Heart left ventricle (tissue), 16 donors: ENCODE results near the gene RBM18. TPM values are rescaled to one million over a fixed set of nuclear protein-coding genes. Genes with fewer than 3 reads are reported as not detected.

Source experiments
- ATAC-seq, 4 donors: fragments of 200-7000 bp; cut with Tn5 transposase; one replicate each; pipeline ENCODE4 v1.9.1; 2020 to 2022; ENCODE audit warnings: moderate library complexity in 4 of 4, mild to moderate bottlenecking in 3 of 4, moderate number of reproducible peaks in 1 of 4
- DNase-seq, 5 donors: peaks; one replicate each; pipeline ENCODE4 v3.0.0-alpha.2; 2020
- H3K27ac ChIP-seq, 12 donors: fragments of 200-600 bp; sonication (generic) in 4 of 12; one replicate each; pipeline versions ENCODE4 v1.5.0 to v1.8.0; 2016 to 2022; ENCODE audit warnings: mild to moderate bottlenecking in 2 of 12
- H3K27me3 ChIP-seq, 9 donors: fragments of 200-600 bp; sonication (generic) in 2 of 9; one replicate each; pipeline versions ENCODE4 v1.5.1 to v1.8.0; 2016 to 2022; ENCODE audit warnings: mild to moderate bottlenecking in 3 of 9
- H3K36me3 ChIP-seq, 9 donors: fragments of 200-600 bp; sonication (generic) in 2 of 9; one replicate each; pipeline versions ENCODE4 v1.5.0 to v1.8.0; 2018 to 2022; ENCODE audit warnings: mild to moderate bottlenecking in 2 of 9
- H3K4me1 ChIP-seq, 12 donors: fragments of 200-600 bp; sonication (generic) in 4 of 12; one replicate each; pipeline versions ENCODE4 v1.5.0 to v1.8.0; 2016 to 2022; ENCODE audit warnings: mild to moderate bottlenecking in 3 of 12
- H3K4me3 ChIP-seq, 12 donors: fragments of 200-600 bp; sonication (generic) in 4 of 12; one replicate each; pipeline versions ENCODE4 v1.5.0 to v1.8.0; 2017 to 2022; ENCODE audit warnings: mild to moderate bottlenecking in 9 of 12, moderate library complexity in 4 of 12
- H3K9me3 ChIP-seq, 12 donors: fragments of 200-600 bp; sonication (generic) in 4 of 12; one replicate each; pipeline versions ENCODE4 v1.5.0 to v1.8.0; 2016 to 2022; ENCODE audit warnings: mild to moderate bottlenecking in 1 of 12
- POLR2A ChIP-seq, 2 donors: fragments of 450-650 bp; IDR thresholded peaks; one replicate each; pipeline ENCODE4 v1.6.1; 2017; ENCODE audit warnings: antibody characterized with exemption in 2 of 2, mild to moderate bottlenecking in 2 of 2, moderate library complexity in 2 of 2
- WGBS, 4 donors: extraction: QIAGEN DNeasy Blood & Tissue Kit in 2 of 4; methylation state at CpG; one replicate each; pipeline versions ENCODE4 v1.1.5 to v1.1.7; 2013 to 2018; 5-methylcytosine and 5-hydroxymethylcytosine counted together
- intact Hi-C, 10 donors: fragments of 100-400 bp; cut with DNase I; formaldehyde crosslinking; loops; one replicate each; pipeline versions ENCODE4 v1.11.1 to v1.14.2; 2022
- polyA plus RNA-seq, 2 donors: library from polyadenylated mRNA; stranded (reverse); fragments of 200-250 nt; gene quantifications; one replicate each; pipeline ENCODE4 v1.2.3, GENCODE V29; 2013
- total RNA-seq, 9 donors: library from RNA; depleted of rRNA in 2 of 9; stranded (reverse); fragments of >200 nt in 2 of 9; fragmentation: NEBNext Ultra II Directional in 3 of 9; extraction: Animal tissue kit (Norgen Biotek cat#: 25700) in 3 of 9; gene quantifications; one replicate each; pipeline versions ENCODE4 v1.1.0 to v1.2.4, GENCODE V29; 2016 to 2023
- TF ChIP-seq, protein P1 (sequence below), 12 donors: fragments of 200-600 bp; sonication (generic) in 4 of 12; IDR thresholded peaks; one replicate each; pipeline versions ENCODE4 v1.5.0 to v1.8.0; 2018 to 2022; ENCODE audit warnings: antibody characterized with exemption in 12 of 12, mild to moderate bottlenecking in 5 of 12
- donor health status: ischemic (EF 13 %, LVEDD 7.1; RV severe dilation, severe dysfunction).
- donor health status: healthy with polysubstance abuse.
- donor health status: DM: no; HTN: yes; CAD: no.
- donor health status: DM: no; HTN: no; CAD: no.
- donor health status: ischemic (EF 25% LVEDD 6.9; RV normal size, moderate dysfunction).
- donor health status: ischemic (EF 25% LVEDD 5.7; RV mildly dilated, moderate dysfunction).
- donor health status: healthy.
- donor health status: DM: yes; HTN: yes; CAD: no.
- donor health status: ischemic (EF 35%, LVEDD 5.7; RV mildly dilated, moderate dysfunction).
- donor health status: nonischemic (EF 11% LVEDD 7.7; RV severe dilation, severe dysfunction).
- donor health status: DM: yes; HTN: yes; CAD: no.
- donor health status: PGD.
- donor health status: ischemic (EF 29% LVEDD 5.4; RV normal size, mild dysfunction).
- donor health status: nonischemic (EF 23%, LVEDD 6.1; RV moderate dilation, normal function).

RBM18 gene
- total and polyA plus RNA-seq, 11 donors: 7.9 to 49.0 (median 36.1) TPM

DNA sequence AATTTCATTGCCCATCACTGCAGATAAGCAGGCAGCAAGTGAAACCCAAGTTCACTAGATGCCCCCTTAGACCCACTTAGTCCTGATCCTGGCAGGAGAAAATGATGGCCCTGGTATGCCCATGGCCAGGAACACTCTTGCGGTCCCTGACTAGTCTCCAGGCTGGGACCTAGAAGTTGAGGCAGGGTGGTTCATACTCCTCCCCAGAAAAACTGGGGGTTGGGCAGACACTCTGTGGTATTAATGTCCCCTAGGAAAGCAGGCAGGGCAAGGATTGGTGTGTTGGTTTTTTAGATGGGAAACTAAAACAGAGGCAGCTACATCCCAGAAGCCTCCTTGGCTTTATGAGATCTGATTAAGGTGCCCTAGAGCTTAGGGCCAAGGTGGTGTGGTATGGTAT lies 49.0 kb downstream of the RBM18 start:
- 58 to 100% (median 93%) methylated on average over 1 of the region's 1 CpG for WGBS, 4 donors
- ATAC-seq: no peak
- TF ChIP-seq POLR2A (IDR thresholded peaks at IDR 0.05): no peak
- TF ChIP-seq, protein P1, sequence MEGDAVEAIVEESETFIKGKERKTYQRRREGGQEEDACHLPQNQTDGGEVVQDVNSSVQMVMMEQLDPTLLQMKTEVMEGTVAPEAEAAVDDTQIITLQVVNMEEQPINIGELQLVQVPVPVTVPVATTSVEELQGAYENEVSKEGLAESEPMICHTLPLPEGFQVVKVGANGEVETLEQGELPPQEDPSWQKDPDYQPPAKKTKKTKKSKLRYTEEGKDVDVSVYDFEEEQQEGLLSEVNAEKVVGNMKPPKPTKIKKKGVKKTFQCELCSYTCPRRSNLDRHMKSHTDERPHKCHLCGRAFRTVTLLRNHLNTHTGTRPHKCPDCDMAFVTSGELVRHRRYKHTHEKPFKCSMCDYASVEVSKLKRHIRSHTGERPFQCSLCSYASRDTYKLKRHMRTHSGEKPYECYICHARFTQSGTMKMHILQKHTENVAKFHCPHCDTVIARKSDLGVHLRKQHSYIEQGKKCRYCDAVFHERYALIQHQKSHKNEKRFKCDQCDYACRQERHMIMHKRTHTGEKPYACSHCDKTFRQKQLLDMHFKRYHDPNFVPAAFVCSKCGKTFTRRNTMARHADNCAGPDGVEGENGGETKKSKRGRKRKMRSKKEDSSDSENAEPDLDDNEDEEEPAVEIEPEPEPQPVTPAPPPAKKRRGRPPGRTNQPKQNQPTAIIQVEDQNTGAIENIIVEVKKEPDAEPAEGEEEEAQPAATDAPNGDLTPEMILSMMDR (IDR thresholded peaks at IDR 0.05): no peak
- no peak overlapping the region for H3K27ac ChIP-seq
- DNase-seq: no peak
- no peak overlapping the region for H3K4me3 ChIP-seq
- H3K36me3 ChIP-seq: no peaks in the 10 kb centered on the region
- H3K4me1 ChIP-seq: peaks cover 0 to 48% (median 21%) of the 10 kb centered on the region in 12 donors
- intact Hi-C loops: no loop called here
- H3K27me3 ChIP-seq: peaks cover 42 to 97% (median 82%) of the 10 kb centered on the region in 9 donors
- no peaks in the 10 kb centered on the region for H3K9me3 ChIP-seq

DNA sequence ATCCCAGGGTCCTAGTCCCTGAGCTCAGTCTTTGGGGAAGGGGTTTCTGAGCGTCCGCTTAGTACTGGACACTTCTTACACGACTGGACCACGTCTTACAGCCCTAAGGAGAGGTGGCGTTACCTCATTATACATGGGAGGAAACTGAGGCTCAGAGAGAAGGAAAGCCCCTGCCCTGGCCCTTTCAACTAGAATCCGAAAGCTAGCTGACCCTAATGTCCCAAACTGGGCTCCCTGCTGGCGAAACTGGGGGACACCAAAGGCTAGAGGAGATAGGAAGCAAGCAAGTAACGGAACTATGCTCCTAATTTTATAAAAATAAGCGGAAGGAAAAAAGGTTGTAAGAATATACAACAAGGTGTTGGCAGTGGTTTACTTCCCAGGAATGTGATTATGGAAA lies 50.1 kb downstream of the RBM18 start:
- intact Hi-C loops: no loop called here
- no peaks in the 10 kb centered on the region for H3K36me3 ChIP-seq
- H3K4me1 ChIP-seq: peaks cover 0 to 36% (median 14%) of the 10 kb centered on the region in 12 donors
- peaks cover 34 to 92% (median 73%) of the 10 kb centered on the region in 9 donors for H3K27me3 ChIP-seq
- H3K27ac ChIP-seq: no peak overlapping the region
- no peak for ATAC-seq
- no peak for TF ChIP-seq POLR2A (IDR thresholded peaks at IDR 0.05)
- TF ChIP-seq, protein P1 (IDR thresholded peaks at IDR 0.05): no peak
- DNase-seq: no peak
- no peaks in the 10 kb centered on the region for H3K9me3 ChIP-seq
- peak overlapping the region in 1 of 12 donors; percentile 51 for H3K4me3 ChIP-seq
- WGBS, 4 donors: 50 to 59% (median 55%) methylated on average over 9 of the region's 9 CpGs

DNA sequence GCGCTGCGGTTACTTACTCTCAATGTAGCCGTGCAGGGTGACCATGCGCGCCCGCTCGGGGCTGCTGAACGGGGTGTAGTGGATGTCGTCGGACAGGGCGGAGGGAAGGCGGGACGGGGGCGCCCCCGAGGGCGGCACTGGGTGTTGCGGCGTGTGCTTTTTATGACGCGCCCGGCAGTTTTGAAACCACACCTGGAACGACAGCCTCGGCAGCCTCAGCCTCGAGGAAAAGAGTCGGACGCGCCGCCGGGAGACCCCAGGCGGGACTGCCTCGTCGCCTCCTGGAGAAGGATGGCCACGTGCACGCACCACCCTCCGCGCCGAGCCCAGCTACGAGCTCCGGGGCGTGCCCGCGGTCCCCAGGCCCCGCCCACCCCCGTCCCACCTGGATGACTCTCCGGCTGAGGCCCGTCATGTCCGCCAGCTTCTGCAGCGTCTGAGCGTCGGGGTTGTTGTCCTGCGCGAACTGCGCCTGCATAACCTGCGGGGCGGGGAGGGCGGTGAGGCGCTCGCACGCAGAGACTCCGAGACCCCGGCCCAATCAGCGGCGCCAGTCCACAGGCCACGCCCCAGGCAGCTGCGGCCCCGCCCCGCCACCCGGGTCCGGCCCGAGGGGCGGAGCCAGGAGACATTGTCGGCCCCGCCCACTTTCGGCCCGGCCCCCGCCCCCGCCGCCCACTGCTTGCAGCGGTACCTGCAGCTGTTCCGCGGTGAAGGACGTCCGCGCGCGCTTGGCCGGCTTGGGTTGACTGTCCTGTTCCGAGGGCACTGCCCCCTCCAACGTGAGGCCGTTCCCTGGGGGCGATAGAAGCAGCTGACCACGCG lies 50.8 kb downstream of the RBM18 start:
- DNase-seq: peak in 1 of 5 donors; percentile 42
- peaks cover 29 to 89% (median 66%) of the 10 kb centered on the region in 9 donors for H3K27me3 ChIP-seq
- H3K4me1 ChIP-seq: peaks cover 0 to 29% (median 7%) of the 10 kb centered on the region in 12 donors
- no peaks in the 10 kb centered on the region for H3K9me3 ChIP-seq
- no peak overlapping the region for H3K27ac ChIP-seq
- 23 to 46% (median 28%) methylated on average over 30 to 93 of the region's 93 CpGs for WGBS, 4 donors
- TF ChIP-seq POLR2A (IDR thresholded peaks at IDR 0.05): no peak
- TF ChIP-seq, protein P1 (IDR thresholded peaks at IDR 0.05): no peak
- no peaks in the 10 kb centered on the region for H3K36me3 ChIP-seq
- intact Hi-C loops: no loop called here
- H3K4me3 ChIP-seq: peak overlapping the region in 11 of 12 donors; percentile 9 to 51 (median 30)
- ATAC-seq: peak in 1 of 4 donors; percentile 39

DNA sequence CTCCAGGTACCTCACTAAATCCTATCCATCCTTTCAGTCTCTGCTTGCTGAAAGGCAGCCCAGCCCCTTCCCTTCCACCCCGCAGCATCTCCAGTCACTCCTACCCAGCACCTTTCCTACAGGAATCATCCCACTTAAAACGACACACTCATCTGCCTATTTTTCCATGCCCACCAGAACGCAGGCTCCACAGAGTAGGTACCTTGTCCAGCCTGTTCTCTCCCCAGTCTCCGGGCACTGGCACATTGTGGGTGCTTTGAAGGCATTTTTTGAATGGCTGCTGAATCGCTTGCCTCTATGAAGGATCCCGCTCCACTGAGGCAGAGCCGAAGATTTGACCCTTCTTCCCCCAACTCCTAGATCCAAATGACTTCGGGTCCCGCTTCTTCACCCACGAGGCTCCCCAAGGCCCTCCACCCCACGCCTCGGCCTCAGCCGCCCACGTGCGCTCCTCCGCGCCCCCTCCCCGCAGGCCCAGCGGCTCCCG lies 51.5 kb downstream of the RBM18 start:
- DNase-seq (peak in 1 of 5 donors; percentile 14), ATAC-seq (no peak)
- Histone ChIP-seq H3K27me3 (peaks cover 22 to 83% (median 60%) of the 10 kb centered on the region in 9 donors), H3K36me3 (no peaks in the 10 kb centered on the region), H3K4me1 (peaks cover 0 to 23% (median 5%) of the 10 kb centered on the region in 12 donors), H3K4me3 (peak overlapping the region in 2 of 12 donors; percentile 9 to 51), H3K27ac (no peak overlapping the region), H3K9me3 (no peaks in the 10 kb centered on the region)
- TF ChIP-seq POLR2A (IDR thresholded peaks at IDR 0.05): no peak
- TF ChIP-seq, protein P1 (IDR thresholded peaks at IDR 0.05): no peak
- 46 to 59% (median 51%) methylated on average over 20 of the region's 20 CpGs for WGBS, 4 donors
- intact Hi-C loops: no loop called here
